Parathyroid adenoma (tissue), 2 donors: ENCODE measurements around the gene TGM2.
"Not testable (repeated sequence)": the region's sequence is repeated elsewhere in the genome, so short reads cannot be mapped to it uniquely, and the experiment has no call there.

ENCODE experiments used
- H2AFZ ChIP-seq: fragments of 300-600 bp; sonication (generic); one replicate; pipeline ENCODE4 v1.7.0; 2017; ENCODE audit warnings: antibody characterized with exemption, mild to moderate bottlenecking
- H3K27ac ChIP-seq: fragments of 300-600 bp; sonication (generic); one replicate; pipeline ENCODE4 v1.7.0; 2017
- H3K27me3 ChIP-seq: fragments of 300-600 bp; sonication (generic); one replicate; pipeline ENCODE4 v1.7.0; 2017; ENCODE audit warnings: low read length; ENCODE audit not compliant: control insufficient read depth, insufficient read depth
- H3K36me3 ChIP-seq: fragments of 300-600 bp; sonication (generic); one replicate; pipeline ENCODE4 v1.7.0; 2017; ENCODE audit warnings: low read length; ENCODE audit not compliant: control insufficient read depth, insufficient read depth
- H3K4me1 ChIP-seq: fragments of 300-600 bp; sonication (generic); one replicate; pipeline ENCODE4 v1.7.0; 2017; ENCODE audit warnings: control low read depth
- H3K4me2 ChIP-seq: fragments of 300-600 bp; sonication (generic); one replicate; pipeline ENCODE4 v1.7.0; 2017; ENCODE audit warnings: low read length
- H3K4me3 ChIP-seq: fragments of 300-600 bp; sonication (generic); one replicate; pipeline ENCODE4 v1.7.0; 2017; ENCODE audit warnings: low read depth, low read length
- H3K79me2 ChIP-seq: fragments of 300-600 bp; sonication (generic); one replicate; pipeline ENCODE4 v1.7.0; 2017; ENCODE audit warnings: control low read depth
- H3K9ac ChIP-seq: fragments of 300-600 bp; sonication (generic); one replicate; pipeline ENCODE4 v1.7.0; 2017; ENCODE audit warnings: mild to moderate bottlenecking
- H3K9me3 ChIP-seq: fragments of 300-600 bp; sonication (generic); one replicate; pipeline ENCODE4 v1.7.0; 2017; ENCODE audit warnings: low read length; ENCODE audit not compliant: control insufficient read depth
- TF ChIP-seq, protein P1 (sequence below): fragments of 300-600 bp; sonication (generic); IDR thresholded peaks from one replicate; pipeline ENCODE4 v1.7.0; 2017; ENCODE audit warnings: antibody characterized with exemption, mild to moderate bottlenecking
- donor health status: primary hyperparathyroidism.

Gene TGM2

DNA sequence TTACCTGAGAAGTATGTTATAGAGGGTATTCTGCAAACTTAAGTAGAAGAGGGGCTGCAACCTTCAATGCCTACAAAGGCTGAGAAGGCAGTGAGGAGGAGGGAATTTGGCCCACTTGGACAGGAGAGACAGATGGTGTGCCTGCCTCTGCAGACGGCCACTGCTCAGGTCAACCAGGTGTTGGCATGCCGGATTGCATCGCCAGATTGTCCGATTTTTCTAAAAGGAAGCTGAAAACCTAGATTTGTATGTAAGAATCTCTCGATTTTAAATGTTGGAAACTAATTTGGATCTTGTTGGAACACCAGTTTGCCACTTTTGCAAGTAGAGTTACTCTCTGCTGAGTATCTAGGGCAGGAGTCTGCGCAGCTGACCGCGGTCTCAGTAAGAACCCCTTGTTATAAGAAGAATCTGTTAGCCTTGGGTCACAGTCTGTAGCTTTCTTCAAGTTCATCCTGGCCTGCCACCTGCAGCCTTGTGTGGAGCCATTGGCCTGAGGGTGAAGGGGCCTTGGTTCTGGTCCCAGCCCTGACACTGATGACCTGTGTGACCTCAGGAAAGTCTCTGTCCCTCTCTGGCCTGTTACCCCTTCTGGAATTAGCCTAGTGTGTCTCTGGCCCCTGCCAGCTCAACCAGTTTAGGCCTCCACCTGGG is 54.4 kb downstream of the TGM2 start:
- H3K4me3 ChIP-seq, result no peak overlapping the region
- no peaks in the 10 kb centered on the region for H3K79me2 ChIP-seq
- no peaks in the 10 kb centered on the region for H3K27me3 ChIP-seq
- no peak overlapping the region for H3K9ac ChIP-seq
- H3K4me2 ChIP-seq, result no peak overlapping the region
- H2AFZ ChIP-seq, result no peak overlapping the region
- peak overlapping the region; percentile 83 for H3K27ac ChIP-seq
- TF ChIP-seq, protein P1, sequence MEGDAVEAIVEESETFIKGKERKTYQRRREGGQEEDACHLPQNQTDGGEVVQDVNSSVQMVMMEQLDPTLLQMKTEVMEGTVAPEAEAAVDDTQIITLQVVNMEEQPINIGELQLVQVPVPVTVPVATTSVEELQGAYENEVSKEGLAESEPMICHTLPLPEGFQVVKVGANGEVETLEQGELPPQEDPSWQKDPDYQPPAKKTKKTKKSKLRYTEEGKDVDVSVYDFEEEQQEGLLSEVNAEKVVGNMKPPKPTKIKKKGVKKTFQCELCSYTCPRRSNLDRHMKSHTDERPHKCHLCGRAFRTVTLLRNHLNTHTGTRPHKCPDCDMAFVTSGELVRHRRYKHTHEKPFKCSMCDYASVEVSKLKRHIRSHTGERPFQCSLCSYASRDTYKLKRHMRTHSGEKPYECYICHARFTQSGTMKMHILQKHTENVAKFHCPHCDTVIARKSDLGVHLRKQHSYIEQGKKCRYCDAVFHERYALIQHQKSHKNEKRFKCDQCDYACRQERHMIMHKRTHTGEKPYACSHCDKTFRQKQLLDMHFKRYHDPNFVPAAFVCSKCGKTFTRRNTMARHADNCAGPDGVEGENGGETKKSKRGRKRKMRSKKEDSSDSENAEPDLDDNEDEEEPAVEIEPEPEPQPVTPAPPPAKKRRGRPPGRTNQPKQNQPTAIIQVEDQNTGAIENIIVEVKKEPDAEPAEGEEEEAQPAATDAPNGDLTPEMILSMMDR, result no peak
- no peaks in the 10 kb centered on the region for H3K36me3 ChIP-seq
- peaks cover 39% of the 10 kb centered on the region for H3K4me1 ChIP-seq
- no peaks in the 10 kb centered on the region for H3K9me3 ChIP-seq

DNA sequence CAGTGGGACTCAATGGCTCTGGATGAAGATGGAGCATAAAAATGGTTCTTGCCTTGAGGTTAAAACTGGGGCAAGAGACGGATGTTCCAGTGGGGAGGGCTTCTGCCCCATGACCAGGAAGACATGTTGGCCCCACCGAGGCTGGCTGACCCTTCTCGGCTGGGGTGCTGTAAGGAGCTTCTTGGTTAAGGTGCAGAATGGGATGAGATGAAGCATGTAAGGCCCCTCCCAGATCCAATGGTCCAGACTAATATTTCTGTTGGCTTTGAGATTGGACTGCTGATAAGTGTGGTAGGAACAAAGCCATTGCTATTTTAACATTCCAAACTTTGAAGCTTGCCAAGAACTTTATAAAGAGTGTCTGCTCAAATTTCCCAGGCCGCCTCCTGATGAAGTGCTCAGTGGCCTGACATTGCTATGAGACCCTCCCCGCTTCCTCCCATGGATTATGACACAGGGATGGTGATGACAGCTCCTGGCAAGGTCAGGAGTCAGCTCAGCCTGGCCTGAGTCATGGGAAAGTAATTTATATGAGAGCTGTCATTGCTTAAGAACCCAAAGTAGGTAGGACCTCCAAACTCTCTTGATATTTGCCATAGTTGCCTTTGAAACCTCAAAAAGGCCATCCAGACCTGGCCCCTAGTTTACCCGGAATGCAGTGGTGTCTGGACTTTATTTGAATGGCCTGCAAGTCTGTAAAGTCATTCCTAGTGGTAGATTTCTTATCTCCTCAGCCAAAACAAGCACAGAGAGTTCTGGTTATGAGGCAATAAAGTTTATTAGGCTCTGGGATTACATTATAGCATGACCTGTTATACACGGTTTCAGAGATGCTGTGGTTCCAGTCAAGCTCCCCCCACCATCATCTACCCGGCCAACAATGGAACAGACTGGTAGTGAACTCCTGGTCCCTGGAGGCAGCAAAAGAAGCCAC is 55.2 kb downstream of the TGM2 start:
- Histone ChIP-seq H3K79me2 (no peaks in the 10 kb centered on the region), H3K9ac (no peak overlapping the region), H3K4me3 (no peak overlapping the region), H3K36me3 (no peaks in the 10 kb centered on the region), H3K9me3 (no peaks in the 10 kb centered on the region), H3K27me3 (no peaks in the 10 kb centered on the region), H3K27ac (peak overlapping the region; percentile 83), H2AFZ (no peak overlapping the region), H3K4me2 (peak overlapping the region; percentile 3), H3K4me1 (peaks cover 39% of the 10 kb centered on the region)
- TF ChIP-seq, protein P1, result no peak

DNA sequence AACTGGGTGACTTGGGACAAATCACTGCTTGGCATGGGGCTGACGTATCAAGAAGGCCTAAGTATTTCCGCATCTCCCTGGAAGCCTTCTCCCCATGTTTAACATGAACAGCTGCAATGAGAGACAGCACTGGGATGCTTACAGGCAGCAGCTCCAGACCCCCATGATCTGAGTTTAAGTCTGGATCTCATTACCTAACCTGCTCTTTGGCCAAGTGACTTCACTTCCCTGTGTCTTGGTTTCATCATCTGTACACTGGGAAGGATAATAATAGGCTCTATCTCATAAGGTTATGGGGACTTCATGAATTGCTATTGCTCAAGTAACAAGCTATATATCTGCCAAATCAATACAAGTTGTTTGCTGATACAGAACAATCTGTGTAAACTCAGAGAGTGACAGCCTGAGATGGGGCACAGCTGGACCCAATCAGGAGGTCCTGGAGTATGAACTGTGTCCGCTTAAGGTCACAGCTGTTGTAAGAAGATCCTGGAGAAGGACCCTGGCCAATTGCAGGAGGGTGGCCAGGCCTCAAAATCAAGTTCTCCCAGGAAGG is 56.0 kb downstream of the TGM2 start:
- H3K4me3 ChIP-seq, result no peak overlapping the region
- H3K36me3 ChIP-seq, result no peaks in the 10 kb centered on the region
- H3K4me1 ChIP-seq, result peaks cover 39% of the 10 kb centered on the region
- H3K79me2 ChIP-seq, result no peaks in the 10 kb centered on the region
- peak overlapping the region; percentile 3 for H3K4me2 ChIP-seq
- no peaks in the 10 kb centered on the region for H3K27me3 ChIP-seq
- TF ChIP-seq, protein P1, result no peak
- H3K9ac ChIP-seq, result no peak overlapping the region
- H2AFZ ChIP-seq, result peak overlapping the region; percentile 39
- no peaks in the 10 kb centered on the region for H3K9me3 ChIP-seq
- peak overlapping the region; percentile 83 for H3K27ac ChIP-seq

DNA sequence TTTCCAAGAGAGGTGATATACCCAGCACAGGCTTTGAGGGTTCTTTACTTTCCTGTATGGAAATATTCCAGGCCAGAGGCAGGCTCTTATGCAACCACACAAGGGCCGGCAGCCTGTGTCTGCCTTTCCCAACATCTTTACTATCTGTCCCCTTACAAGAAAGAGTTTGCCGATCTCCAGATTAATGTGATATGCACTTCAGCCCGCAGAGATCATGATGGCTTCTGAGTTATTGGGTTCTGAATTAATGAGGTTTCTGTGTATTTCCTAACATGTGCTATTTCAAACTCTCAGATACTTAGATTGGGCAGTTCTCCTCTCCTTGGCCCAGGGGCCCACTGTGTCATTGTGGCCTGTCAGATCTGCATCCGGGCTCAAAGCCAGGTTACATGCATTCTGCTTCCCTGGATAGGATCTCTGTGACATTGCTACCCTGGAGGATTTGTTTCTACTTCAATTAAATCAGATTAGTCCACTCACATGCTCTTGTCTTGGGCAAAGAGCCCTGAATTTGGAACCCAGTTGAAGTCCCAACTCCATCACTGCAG is 56.6 kb downstream of the TGM2 start:
- Histone ChIP-seq H3K79me2 (no peaks in the 10 kb centered on the region), H2AFZ (peak overlapping the region; percentile 39), H3K4me1 (peaks cover 35% of the 10 kb centered on the region), H3K4me3 (no peak overlapping the region), H3K4me2 (peak overlapping the region; percentile 1), H3K9me3 (no peaks in the 10 kb centered on the region), H3K36me3 (no peaks in the 10 kb centered on the region), H3K9ac (no peak overlapping the region), H3K27ac (peak overlapping the region; percentile 83), H3K27me3 (no peaks in the 10 kb centered on the region)
- TF ChIP-seq, protein P1, result no peak

DNA sequence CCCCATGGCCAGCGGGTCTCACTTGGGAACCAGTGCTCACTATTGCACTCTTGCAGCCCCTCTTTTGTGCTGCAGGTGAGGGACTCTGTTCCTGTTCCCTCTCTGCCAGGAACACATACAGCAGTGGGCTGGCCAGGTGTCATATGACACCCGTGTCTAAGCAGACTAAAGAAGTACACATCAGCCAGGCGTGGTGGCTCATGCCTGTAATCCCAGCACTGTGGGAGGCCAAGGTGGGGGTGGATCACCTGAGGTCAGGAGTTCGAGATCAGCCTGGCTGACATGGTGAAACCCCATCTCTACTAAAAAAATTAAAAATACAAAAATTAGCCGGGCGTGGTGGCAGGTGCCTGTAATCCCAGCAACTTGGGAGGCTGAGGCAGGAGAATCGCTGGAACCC is 57.2 kb downstream of the TGM2 start:
- H3K4me1 ChIP-seq, result peaks cover 35% of the 10 kb centered on the region
- not testable (repeated sequence) for H3K36me3 ChIP-seq, H2AFZ ChIP-seq, H3K9ac ChIP-seq, H3K27me3 ChIP-seq, H3K9me3 ChIP-seq, H3K79me2 ChIP-seq, H3K4me2 ChIP-seq, H3K4me3 ChIP-seq
- H3K27ac ChIP-seq, result peak overlapping the region; percentile 83

DNA sequence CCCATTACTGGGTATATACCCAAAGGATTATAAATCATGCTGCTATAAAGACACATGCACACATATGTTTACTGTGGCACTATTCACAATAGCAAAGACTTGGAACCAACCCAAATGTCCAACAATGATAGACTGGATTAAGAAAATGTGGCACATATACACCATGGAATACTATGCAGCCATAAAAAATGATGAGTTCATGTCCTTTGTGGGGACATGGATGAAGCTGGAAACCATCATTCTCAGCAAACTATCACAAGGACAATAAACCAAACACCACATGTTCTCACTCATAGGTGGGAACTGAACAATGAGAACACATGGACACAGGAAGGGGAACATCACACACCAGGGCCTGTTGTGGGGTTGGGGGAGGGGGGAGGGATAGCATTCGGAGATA is 57.7 kb downstream of the TGM2 start:
- not testable (repeated sequence) for H2AFZ ChIP-seq, H3K36me3 ChIP-seq, H3K9ac ChIP-seq, H3K79me2 ChIP-seq, H3K27me3 ChIP-seq, H3K27ac ChIP-seq, H3K4me2 ChIP-seq, H3K4me3 ChIP-seq, H3K9me3 ChIP-seq
- peaks cover 35% of the 10 kb centered on the region for H3K4me1 ChIP-seq
